ENCODE results near the gene HGD.
"Not testable (repeated sequence)": the region's sequence is repeated elsewhere in the genome, so short reads cannot be mapped to it uniquely, and the experiment has no call there.

The HGD gene

GRCh38 chr3:120680193-120680894 is 1.7 kb downstream of the HGD start:
- no peak for DNase-seq (ENCODE audit: low spot score)

DNA sequence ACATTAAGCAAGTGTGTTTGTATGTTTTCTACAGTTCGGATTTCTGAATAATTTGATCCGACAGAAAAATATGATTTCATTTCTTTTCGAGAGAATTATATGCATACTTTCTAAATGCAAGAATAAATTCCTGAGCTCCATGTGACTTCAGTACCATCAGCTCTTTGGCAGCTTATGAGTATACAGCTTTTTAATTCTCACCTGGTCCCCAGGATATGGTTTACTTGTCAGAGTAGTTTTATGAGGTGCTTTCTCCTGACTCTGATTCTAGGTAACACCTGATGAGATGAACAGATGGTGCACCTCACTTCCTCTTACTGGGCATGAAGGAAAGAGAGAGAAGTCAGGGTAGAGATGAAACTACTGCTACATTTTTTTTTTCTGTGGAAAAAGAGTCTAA is 3.1 kb downstream of the HGD start:
- peak; percentile 10 for DNase-seq (ENCODE audit: low spot score)

DNA sequence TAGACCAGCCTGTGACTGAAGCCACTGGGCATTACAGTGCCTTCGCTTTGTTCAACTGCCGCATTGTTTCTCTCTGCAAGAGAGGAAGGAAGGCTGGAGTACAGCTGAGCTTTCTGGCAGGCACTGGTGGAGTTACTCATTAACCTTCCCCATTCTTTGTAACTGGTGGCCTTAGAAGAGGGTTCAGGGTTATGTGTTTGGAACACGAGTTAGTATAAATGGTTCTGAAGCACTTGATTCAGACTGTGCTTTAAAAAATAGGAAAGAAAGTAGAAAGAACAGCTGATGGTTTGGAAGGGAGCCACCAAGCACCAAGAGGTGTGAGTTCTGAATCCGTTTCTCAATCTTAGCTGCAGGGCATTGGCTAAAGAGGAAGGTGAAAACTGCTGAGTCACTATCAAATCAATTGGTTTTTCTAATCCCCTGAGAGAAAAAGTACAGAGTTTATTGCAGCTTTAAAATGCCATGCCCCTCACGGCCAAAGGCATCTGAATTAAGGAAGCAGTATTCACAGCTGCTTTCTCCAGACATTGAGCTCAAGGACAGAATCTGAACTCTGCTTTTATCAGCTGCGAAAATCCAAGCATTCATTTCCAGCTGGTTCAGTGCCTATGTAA is 3.6 kb downstream of the HGD start:
- DNase-seq (ENCODE audit: low spot score): no peak

GRCh38 chr3:120677193-120677592 is 4.8 kb downstream of the HGD start:
- not testable (repeated sequence) for DNase-seq (ENCODE audit: low spot score)

DNA sequence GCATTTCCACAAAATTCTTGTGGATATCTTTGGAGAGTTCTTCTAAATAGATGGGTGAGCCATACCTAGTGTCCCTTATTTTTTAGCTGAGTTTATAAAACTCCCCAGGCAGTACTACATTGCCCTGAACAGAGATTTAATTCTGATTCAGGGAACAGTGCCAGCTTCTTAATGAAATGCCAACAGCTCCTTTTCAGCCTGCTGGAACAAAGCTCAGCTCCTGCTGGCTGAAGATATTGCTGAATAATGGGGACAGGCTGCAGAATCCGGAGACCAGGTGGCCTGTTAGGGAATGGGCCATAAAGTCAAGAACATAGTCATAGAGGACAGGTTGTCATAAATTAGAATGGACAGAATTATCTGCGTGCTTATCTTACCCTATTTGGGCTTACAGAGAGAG is 8.9 kb downstream of the HGD start:
- no peak for DNase-seq (ENCODE audit: low spot score)

- DNase-seq (ENCODE audit: low spot score): no peak
Measured at GRCh38 chr3:120670576-120670975, 11.5 kb downstream of the HGD start.

DNA sequence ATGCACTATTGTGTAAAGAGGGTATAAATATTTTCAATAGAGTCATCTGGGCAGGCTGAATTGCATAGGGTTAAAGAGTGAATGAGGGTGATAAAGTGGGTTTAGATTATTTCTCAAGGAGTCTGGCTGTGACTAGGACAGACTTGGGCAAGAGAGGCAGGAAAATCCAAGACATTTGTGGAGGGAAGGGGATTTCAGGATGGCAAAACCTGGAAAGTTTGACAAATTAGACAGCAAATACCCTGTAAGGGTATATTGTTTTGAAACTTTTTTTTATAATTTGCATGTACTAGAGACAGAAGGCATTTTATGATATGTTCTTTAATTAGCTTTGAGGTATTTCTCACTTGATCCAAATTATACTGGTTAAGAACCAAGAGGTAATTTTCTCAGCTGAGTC is 17.1 kb downstream of the HGD start:
- DNase-seq (ENCODE audit: low spot score): no peak

DNA sequence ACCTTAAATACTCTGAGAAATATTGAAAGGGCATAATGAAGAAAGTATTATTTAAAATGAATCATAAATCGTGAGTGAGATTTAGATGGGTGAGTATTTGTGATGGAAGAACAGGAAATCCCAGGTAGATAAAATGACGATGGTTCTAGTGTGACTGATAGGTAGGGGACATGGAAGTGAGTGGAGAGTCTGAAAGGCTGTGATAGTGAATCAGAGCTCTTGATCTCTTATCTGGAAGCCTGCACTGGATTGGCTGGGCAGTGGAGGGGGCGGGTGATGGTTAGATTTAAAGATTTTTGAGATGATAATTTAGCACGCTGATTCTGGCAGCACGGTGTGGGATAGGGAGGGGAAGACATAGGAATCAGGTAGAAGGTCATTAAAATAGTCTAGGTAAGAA is 20.1 kb downstream of the HGD start:
- DNase-seq (ENCODE audit: low spot score): no peak

- DNase-seq (ENCODE audit: low spot score): no peak
Measured at GRCh38 chr3:120661106-120661905, 20.7 kb downstream of the HGD start.

GRCh38 chr3:120659834-120660233 is 22.2 kb downstream of the HGD start:
- no peak for DNase-seq (ENCODE audit: low spot score)

- no peak for DNase-seq (ENCODE audit: low spot score)
Measured at GRCh38 chr3:120659285-120659684, 22.8 kb downstream of the HGD start.

- DNase-seq (ENCODE audit: low spot score): no peak
Measured at GRCh38 chr3:120652896-120653545, 29.0 kb downstream of the HGD start.

DNA sequence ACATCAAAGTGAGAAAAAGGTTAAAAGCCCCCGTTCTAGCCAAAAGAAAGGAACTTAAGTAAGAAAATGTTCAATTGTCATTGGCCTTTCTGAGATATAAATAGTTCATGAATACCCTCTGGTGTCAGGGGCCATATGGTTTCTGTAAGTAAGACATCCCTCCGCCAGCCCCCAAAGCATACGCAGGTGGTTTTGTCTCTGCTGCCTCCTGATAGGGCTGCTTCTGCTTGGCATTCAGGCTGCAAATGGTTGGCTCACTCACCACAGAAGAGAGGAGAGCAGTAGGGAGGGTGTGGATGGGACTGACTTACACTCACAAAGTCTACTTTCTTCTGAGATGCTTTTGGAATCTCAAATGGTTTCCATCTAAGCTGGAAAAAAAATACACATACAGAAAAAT is 29.8 kb downstream of the HGD start:
- DNase-seq (ENCODE audit: low spot score): no peak

GRCh38 chr3:120650311-120650710 is 31.7 kb downstream of the HGD start:
- DNase-seq (ENCODE audit: low spot score): no peak

DNA sequence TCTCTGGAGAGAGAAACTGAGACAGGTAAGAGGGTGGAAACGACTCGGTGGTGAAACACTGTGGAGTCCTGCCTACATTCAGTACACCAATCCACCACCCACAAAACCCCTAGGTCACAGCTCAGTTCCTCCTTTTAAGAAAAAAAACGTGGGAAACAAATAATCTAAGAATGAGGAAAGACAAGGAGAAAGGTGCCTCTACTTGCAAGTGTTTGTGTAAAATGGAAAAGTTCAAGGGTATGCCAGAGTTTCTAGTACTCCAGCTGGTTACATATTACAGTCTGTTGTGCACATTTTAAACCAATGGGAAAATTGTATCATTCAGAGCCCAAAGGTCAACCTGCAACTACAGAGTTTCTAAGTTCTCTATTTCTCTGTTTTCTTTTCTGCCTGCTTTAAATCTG is 32.2 kb downstream of the HGD start:
- DNase-seq (ENCODE audit: low spot score): no peak

GRCh38 chr3:120648290-120648689 is 33.7 kb downstream of the HGD start:
- no peak for DNase-seq (ENCODE audit: low spot score)

- no peak for DNase-seq (ENCODE audit: low spot score)
Measured at GRCh38 chr3:120646771-120647432, 35.1 kb downstream of the HGD start.

- no peak for DNase-seq (ENCODE audit: low spot score)
Measured at GRCh38 chr3:120645083-120645845, 36.8 kb downstream of the HGD start.

GRCh38 chr3:120642368-120642948 is 39.6 kb downstream of the HGD start:
- DNase-seq (ENCODE audit: low spot score): peak; percentile 11

GRCh38 chr3:120641696-120642246 is 40.3 kb downstream of the HGD start:
- DNase-seq (ENCODE audit: low spot score): no peak

DNA sequence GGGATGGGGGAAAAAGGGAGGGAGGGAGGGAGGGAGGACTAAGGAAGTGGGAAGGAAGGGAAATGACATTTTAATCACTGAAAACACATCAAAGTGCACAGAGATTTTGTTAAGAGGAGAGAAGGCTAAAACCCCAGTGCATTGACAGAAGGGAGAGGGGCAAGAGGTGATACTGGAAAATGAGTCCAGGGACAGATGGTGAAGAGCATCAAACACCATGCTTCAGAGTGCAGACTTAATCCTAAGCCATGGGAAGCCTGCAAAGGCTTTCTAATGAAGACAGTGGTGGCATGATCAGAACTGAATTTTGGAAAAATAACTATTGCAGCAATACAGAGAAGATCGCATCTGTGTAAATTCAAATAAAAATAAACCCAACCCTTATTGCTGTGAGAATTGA is 41.8 kb downstream of the HGD start:
- no peak for DNase-seq (ENCODE audit: low spot score)
